Glutamatergic neuron (in vitro differentiated cells): ENCODE data around the gene CDH4. TPM values are rescaled to one million over a fixed set of nuclear protein-coding genes. Genes with fewer than 3 reads are reported as not detected.

Experiments
- DNase-seq: peaks from one replicate; pipeline ENCODE4 v3.0.0; 2022
- H3K27ac Mint-ChIP-seq: one replicate; pipeline ENCODE4 v1.8.0; 2020; ENCODE audit warnings: mild to moderate bottlenecking, mixed read lengths, inconsistent platforms; ENCODE audit not compliant: unreplicated experiment
- H3K27me3 Mint-ChIP-seq: one replicate; pipeline ENCODE4 v1.8.0; 2020; ENCODE audit warnings: mild to moderate bottlenecking, moderate library complexity, mixed read lengths, inconsistent platforms; ENCODE audit not compliant: unreplicated experiment
- H3K36me3 Mint-ChIP-seq: one replicate; pipeline ENCODE4 v1.8.0; 2020; ENCODE audit warnings: mild to moderate bottlenecking, mixed read lengths, inconsistent platforms; ENCODE audit not compliant: unreplicated experiment
- H3K4me1 Mint-ChIP-seq: one replicate; pipeline ENCODE4 v1.8.0; 2020; ENCODE audit warnings: mild to moderate bottlenecking, low read depth, mixed read lengths, inconsistent platforms; ENCODE audit not compliant: unreplicated experiment
- H3K4me3 Mint-ChIP-seq: one replicate; pipeline ENCODE4 v1.8.0; 2020; ENCODE audit warnings: mild to moderate bottlenecking, mixed read lengths, inconsistent platforms; ENCODE audit not compliant: unreplicated experiment
- H3K9me3 Mint-ChIP-seq: one replicate; pipeline ENCODE4 v1.8.0; 2020; ENCODE audit warnings: mild to moderate bottlenecking, moderate library complexity, mixed read lengths, inconsistent platforms; ENCODE audit not compliant: unreplicated experiment
- total RNA-seq: library from RNA; stranded (reverse); fragmentation: NEBNext Ultra II Directional; extraction: Animal tissue kit (Norgen Biotek cat#: 25700); gene quantifications from one replicate; pipeline ENCODE4 v1.2.1, GENCODE V29; 2021; ENCODE audit not compliant: unreplicated experiment
- TF ChIP-seq, protein P1 (sequence below): fragments of 200-600 bp; sonication (generic); IDR thresholded peaks from one replicate; pipeline ENCODE4 v1.5.0; 2021; ENCODE audit not compliant: partially characterized antibody, unreplicated experiment

Gene CDH4
- total RNA-seq, 1 donor from 2014 or later: 1.2 TPM

DNA sequence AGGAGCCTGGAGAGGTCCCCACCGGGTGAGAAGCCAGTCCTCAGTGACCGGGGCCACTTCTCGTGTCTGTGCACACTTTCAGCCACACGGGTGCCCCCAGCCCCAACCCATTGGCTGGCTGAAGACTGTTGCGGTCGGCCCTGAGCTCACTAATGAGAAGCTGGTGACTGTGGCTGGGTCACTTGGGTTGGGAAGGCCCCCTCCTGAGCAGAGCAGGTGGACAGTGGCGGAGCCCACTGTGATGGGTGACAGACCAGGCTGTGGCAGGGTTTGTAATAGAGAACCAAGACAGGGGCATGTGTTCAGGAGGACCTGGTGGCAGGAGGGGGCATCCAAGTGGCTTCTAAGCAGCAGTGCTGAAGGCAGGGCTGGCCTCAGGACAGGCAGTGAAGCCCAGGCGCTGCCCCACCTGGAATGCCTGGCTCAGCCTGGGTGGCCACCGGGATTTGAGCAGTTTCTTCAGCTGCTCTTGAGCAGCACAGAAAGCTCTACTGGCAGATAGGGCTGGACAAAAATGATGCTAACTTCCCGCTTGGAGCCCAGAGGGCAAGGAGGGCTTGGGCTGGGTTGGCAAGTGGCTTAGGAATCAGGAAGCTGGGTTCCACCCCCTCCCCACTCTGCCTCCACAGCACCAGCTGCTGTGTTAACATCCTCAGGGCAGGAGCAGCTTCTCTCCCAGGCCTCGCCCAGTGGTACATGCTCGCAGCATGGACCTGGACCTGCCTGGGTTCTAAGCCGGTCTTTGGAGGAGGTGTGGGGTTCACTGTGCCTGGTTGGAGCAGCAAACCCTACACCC lies 256.4 kb downstream of the CDH4 start:
- DNase-seq: no peak
- Mint-ChIP-seq H3K4me3 (no peak overlapping the region), H3K27me3 (peaks cover 2% of the 10 kb centered on the region), H3K36me3 (no peaks in the 10 kb centered on the region), H3K9me3 (peaks cover 2% of the 10 kb centered on the region), H3K27ac (no peak overlapping the region), H3K4me1 (peaks cover 4% of the 10 kb centered on the region)
- TF ChIP-seq, protein P1, sequence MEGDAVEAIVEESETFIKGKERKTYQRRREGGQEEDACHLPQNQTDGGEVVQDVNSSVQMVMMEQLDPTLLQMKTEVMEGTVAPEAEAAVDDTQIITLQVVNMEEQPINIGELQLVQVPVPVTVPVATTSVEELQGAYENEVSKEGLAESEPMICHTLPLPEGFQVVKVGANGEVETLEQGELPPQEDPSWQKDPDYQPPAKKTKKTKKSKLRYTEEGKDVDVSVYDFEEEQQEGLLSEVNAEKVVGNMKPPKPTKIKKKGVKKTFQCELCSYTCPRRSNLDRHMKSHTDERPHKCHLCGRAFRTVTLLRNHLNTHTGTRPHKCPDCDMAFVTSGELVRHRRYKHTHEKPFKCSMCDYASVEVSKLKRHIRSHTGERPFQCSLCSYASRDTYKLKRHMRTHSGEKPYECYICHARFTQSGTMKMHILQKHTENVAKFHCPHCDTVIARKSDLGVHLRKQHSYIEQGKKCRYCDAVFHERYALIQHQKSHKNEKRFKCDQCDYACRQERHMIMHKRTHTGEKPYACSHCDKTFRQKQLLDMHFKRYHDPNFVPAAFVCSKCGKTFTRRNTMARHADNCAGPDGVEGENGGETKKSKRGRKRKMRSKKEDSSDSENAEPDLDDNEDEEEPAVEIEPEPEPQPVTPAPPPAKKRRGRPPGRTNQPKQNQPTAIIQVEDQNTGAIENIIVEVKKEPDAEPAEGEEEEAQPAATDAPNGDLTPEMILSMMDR: no peak

GRCh38 chr20:61510778-61511330 lies 258.8 kb downstream of the CDH4 start:
- Mint-ChIP-seq H3K4me1 (peaks cover 6% of the 10 kb centered on the region), H3K9me3 (no peaks in the 10 kb centered on the region), H3K27ac (no peak overlapping the region), H3K36me3 (no peaks in the 10 kb centered on the region), H3K27me3 (peaks cover 2% of the 10 kb centered on the region), H3K4me3 (no peak overlapping the region)
- DNase-seq: no peak
- TF ChIP-seq, protein P1: no peak

GRCh38 chr20:61512475-61512874 lies 260.4 kb downstream of the CDH4 start:
- no peak overlapping the region for H3K27ac Mint-ChIP-seq
- H3K4me3 Mint-ChIP-seq: no peak overlapping the region
- peaks cover 9% of the 10 kb centered on the region for H3K4me1 Mint-ChIP-seq
- H3K9me3 Mint-ChIP-seq: no peaks in the 10 kb centered on the region
- TF ChIP-seq, protein P1: no peak
- no peak for DNase-seq
- no peaks in the 10 kb centered on the region for H3K36me3 Mint-ChIP-seq
- H3K27me3 Mint-ChIP-seq: peaks cover 2% of the 10 kb centered on the region

- H3K27ac Mint-ChIP-seq: no peak overlapping the region
- TF ChIP-seq, protein P1: no peak
- no peaks in the 10 kb centered on the region for H3K36me3 Mint-ChIP-seq
- H3K4me1 Mint-ChIP-seq: peaks cover 9% of the 10 kb centered on the region
- H3K4me3 Mint-ChIP-seq: no peak overlapping the region
- peaks cover 1% of the 10 kb centered on the region for H3K9me3 Mint-ChIP-seq
- DNase-seq: no peak
- H3K27me3 Mint-ChIP-seq: peaks cover 2% of the 10 kb centered on the region
Observed at GRCh38 chr20:61513124-61514017, 261.3 kb downstream of the CDH4 start.
